Sigmoid colon (tissue), 7 donors: Measurements from ENCODE around the gene RIPOR1. TPM values are rescaled to one million over a fixed set of nuclear protein-coding genes. Genes with fewer than 3 reads are reported as not detected.
A peak's percentile ranks its signal among the peaks of the same experiment; 100 is the strongest.

Experiments used
- DNase-seq: peaks from one replicate; pipeline ENCODE4 v3.0.0-alpha.2; 2019
- H3K27ac ChIP-seq, 4 donors: fragments of 200-600 bp; sonication (generic); one replicate each; pipeline ENCODE4 v1.5.1; 2016 to 2019; ENCODE audit warnings: mild to moderate bottlenecking in 1 of 4
- H3K27me3 ChIP-seq, 3 donors: fragments of 200-600 bp; sonication (generic); one replicate each; pipeline ENCODE4 v1.5.1; 2019; ENCODE audit warnings: mild to moderate bottlenecking in 1 of 3
- H3K36me3 ChIP-seq, 4 donors: fragments of 200-600 bp; sonication (generic); one replicate each; pipeline ENCODE4 v1.5.1; 2016 to 2019
- H3K4me1 ChIP-seq, 4 donors: fragments of 200-600 bp; sonication (generic); one replicate each; pipeline ENCODE4 v1.5.1; 2017 to 2019
- H3K4me3 ChIP-seq, 4 donors: fragments of 200-600 bp; sonication (generic); one replicate each; pipeline ENCODE4 v1.5.1; 2017 to 2019; ENCODE audit warnings: mild to moderate bottlenecking in 2 of 4, moderate library complexity in 1 of 4
- H3K9me3 ChIP-seq, 4 donors: fragments of 200-600 bp in 3 of 4; sonication (generic) in 3 of 4; one replicate each; pipeline versions ENCODE4 v1.5.1 to v1.6.1; 2013 to 2019
- EP300 ChIP-seq, 4 donors: sonication (generic); formaldehyde crosslinking; IDR thresholded peaks; one replicate each; pipeline ENCODE4 v1.6.1; 2017; ENCODE audit warnings: antibody characterized with exemption in 4 of 4
- POLR2A ChIP-seq, 2 donors: fragments of 450-650 bp; IDR thresholded peaks; one replicate each; pipeline ENCODE4 v1.6.1; 2016; ENCODE audit warnings: antibody characterized with exemption in 2 of 2, mild to moderate bottlenecking in 2 of 2, moderate library complexity in 2 of 2
- POLR2AphosphoS5 ChIP-seq, 4 donors: sonication (generic); formaldehyde crosslinking; IDR thresholded peaks; one replicate each; pipeline ENCODE4 v1.6.1; 2017; ENCODE audit warnings: antibody characterized with exemption in 4 of 4
- WGBS, 2 donors: extraction: QIAGEN DNeasy Blood & Tissue Kit; methylation state at CpG; one replicate each; pipeline ENCODE4 v1.1.7; 2013; 5-methylcytosine and 5-hydroxymethylcytosine counted together
- intact Hi-C: fragments of 100-400 bp; cut with DNase I; formaldehyde crosslinking; loops from one replicate; pipeline ENCODE4 v1.15.1; 2023
- polyA plus RNA-seq, 3 donors: library from polyadenylated mRNA; stranded (reverse); fragments of 200-250 nt; gene quantifications; one replicate each; pipeline ENCODE4 v1.2.3, GENCODE V29; 2013
- total RNA-seq, 4 donors: library from RNA; depleted of rRNA; stranded (reverse); fragments of >200 nt; gene quantifications; one replicate each; pipeline ENCODE4 v1.1.0, GENCODE V29; 2016
- TF ChIP-seq, protein P1 (sequence below), 4 experiments: fragments of 450-650 bp in 3 of 4; fragments of 200-600 bp in 1 of 4; IDR thresholded peaks; one replicate each; pipeline ENCODE4 v1.5.1; 2016 to 2019; ENCODE audit warnings: antibody characterized with exemption in 4 of 4, mild to moderate bottlenecking in 3 of 4, moderate library complexity in 2 of 4
- donor health status: healthy with polysubstance abuse.
- donor health status: Bipolar disorder and iron deficiency.
- donor health status: healthy.

RIPOR1 gene, protein sequence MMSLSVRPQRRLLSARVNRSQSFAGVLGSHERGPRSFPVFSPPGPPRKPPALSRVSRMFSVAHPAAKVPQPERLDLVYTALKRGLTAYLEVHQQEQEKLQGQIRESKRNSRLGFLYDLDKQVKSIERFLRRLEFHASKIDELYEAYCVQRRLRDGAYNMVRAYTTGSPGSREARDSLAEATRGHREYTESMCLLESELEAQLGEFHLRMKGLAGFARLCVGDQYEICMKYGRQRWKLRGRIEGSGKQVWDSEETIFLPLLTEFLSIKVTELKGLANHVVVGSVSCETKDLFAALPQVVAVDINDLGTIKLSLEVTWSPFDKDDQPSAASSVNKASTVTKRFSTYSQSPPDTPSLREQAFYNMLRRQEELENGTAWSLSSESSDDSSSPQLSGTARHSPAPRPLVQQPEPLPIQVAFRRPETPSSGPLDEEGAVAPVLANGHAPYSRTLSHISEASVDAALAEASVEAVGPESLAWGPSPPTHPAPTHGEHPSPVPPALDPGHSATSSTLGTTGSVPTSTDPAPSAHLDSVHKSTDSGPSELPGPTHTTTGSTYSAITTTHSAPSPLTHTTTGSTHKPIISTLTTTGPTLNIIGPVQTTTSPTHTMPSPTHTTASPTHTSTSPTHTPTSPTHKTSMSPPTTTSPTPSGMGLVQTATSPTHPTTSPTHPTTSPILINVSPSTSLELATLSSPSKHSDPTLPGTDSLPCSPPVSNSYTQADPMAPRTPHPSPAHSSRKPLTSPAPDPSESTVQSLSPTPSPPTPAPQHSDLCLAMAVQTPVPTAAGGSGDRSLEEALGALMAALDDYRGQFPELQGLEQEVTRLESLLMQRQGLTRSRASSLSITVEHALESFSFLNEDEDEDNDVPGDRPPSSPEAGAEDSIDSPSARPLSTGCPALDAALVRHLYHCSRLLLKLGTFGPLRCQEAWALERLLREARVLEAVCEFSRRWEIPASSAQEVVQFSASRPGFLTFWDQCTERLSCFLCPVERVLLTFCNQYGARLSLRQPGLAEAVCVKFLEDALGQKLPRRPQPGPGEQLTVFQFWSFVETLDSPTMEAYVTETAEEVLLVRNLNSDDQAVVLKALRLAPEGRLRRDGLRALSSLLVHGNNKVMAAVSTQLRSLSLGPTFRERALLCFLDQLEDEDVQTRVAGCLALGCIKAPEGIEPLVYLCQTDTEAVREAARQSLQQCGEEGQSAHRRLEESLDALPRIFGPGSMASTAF
- 10 to 100 TPM; 23.9 to 60.9 (median 35.2) TPM for total RNA-seq
- 10 to 100 TPM; 10.2 to 26.7 (median 11.8) TPM for polyA plus RNA-seq

DNA sequence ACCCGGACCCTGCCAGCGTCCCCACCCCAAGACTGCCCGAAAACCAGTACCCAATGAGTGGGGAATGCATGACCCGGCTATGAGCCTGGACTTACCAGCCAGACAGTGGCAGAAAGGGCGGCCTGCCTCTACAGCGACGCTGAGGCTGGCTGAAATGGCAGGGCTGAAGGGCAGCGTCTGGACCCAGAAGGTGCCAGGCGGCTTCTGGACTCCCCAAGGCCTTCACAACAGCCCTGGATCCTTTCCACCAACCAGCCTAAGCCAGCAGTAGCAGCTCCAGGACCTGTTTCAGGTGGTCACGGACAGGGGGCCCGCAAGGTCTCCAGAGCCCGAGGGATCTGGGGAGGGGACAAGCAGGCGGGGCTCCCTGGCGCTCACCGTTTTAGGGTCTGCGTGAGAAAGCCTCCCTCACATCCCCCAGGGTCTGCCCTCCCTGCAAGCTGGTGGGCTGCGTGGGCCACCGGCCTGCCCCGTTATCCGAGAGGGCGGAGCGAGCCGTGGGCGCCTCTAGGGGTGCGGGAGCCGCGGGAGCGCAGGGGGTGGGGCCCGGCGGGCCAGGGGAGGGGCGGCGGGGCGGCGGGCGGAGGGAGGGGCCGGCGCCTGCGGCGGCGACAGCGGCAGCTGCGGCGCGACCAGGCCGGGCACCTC, at the start of gene RIPOR1:
Gene RIPOR1, plus strand, starts transcription at position 608 of the 648 bp plus-strand sequence. CDS start 9,618 bp downstream, outside the sequence.
- Histone ChIP-seq H3K4me1 (peaks cover 0 to 38% (median 24%) of the 10 kb centered on the region in 4 donors), H3K27ac (peak within 1 kb of the TSS; percentile 86 to 97 (median 94)), H3K36me3 (no peaks in the 10 kb centered on the region), H3K27me3 (no peaks in the 10 kb centered on the region), H3K4me3 (peak within 1 kb of the TSS; percentile 60 to 98 (median 76)), H3K9me3 (no peaks in the 10 kb centered on the region)
- intact Hi-C loops, result loop anchor here (2.0 to 10.0 kb wide), 4 partner anchors 132 to 406 kb away; partner anchors contain the start of genes ACD, CENPT, CTRL and NUTF2
- peak; percentile 83 for DNase-seq
- WGBS, 2 donors, result 13 to 17% methylated on average over 45 of the region's 45 CpGs
- TF ChIP-seq POLR2AphosphoS5 (IDR thresholded peaks at IDR 0.05) (no peak), EP300 (IDR thresholded peaks at IDR 0.05) (no peak), POLR2A (IDR thresholded peaks at IDR 0.05) (no peak)
- TF ChIP-seq, protein P1, sequence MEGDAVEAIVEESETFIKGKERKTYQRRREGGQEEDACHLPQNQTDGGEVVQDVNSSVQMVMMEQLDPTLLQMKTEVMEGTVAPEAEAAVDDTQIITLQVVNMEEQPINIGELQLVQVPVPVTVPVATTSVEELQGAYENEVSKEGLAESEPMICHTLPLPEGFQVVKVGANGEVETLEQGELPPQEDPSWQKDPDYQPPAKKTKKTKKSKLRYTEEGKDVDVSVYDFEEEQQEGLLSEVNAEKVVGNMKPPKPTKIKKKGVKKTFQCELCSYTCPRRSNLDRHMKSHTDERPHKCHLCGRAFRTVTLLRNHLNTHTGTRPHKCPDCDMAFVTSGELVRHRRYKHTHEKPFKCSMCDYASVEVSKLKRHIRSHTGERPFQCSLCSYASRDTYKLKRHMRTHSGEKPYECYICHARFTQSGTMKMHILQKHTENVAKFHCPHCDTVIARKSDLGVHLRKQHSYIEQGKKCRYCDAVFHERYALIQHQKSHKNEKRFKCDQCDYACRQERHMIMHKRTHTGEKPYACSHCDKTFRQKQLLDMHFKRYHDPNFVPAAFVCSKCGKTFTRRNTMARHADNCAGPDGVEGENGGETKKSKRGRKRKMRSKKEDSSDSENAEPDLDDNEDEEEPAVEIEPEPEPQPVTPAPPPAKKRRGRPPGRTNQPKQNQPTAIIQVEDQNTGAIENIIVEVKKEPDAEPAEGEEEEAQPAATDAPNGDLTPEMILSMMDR (IDR thresholded peaks at IDR 0.05), result no peak

DNA sequence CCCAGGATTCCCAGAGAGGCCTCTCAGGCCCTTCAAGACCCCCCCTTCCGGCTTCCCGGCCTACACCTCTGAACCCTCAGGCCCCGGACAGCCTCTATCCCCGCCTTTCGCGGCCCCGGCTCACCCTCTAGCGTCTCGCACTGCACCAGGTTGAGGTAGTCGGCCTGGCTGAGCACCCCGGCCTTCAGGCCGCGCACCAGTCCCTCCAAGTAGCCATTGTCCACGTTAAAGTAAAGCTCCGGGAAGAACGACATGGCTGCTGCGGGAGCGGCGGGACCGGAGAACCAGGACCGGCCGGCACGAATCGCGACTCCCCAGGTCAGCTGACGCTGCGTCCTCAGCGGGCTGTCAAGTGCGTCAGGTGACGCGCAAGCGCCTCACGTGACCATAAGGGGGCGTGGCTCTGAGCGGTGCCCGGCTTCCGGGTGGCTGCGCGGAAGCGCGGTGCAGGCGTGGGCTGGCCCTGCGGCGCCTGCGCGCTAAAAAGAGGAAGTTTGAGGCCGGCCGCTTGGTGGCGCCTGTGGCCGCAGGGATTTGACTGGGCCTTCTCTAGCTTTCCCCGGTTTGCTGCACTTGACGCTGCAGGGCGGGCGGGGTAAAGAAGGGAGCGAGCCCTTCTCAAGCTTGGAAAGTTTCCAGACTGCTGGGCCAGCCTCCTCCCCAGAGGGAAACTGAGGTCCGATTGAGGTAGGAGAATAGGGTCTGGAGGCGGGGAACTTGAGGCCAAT, 47.6 kb upstream of the RIPOR1 start, which contains the start of gene ATP6V0D1:
Gene ATP6V0D1, minus strand, starts transcription at position 325 of the 728 bp plus-strand sequence. Its CDS starts 71 bp downstream, at position 254.
- DNase-seq, result peak; percentile 99
- WGBS, 2 donors, result 0% methylated on average over 57 of the region's 57 CpGs
- Histone ChIP-seq H3K27ac (peak within 1 kb of the TSS; percentile 87 to 98 (median 94)), H3K4me3 (peak within 1 kb of the TSS; percentile 82 to 97 (median 94)), H3K4me1 (peaks cover 0 to 52% (median 47%) of the 10 kb centered on the region in 4 donors), H3K27me3 (no peaks in the 10 kb centered on the region), H3K36me3 (peaks cover 0 to 8% (median 0%) of the 10 kb centered on the region in 4 donors), H3K9me3 (no peaks in the 10 kb centered on the region)
- TF ChIP-seq POLR2A (IDR thresholded peaks at IDR 0.05) (peak; percentile 57 to 77), EP300 (IDR thresholded peaks at IDR 0.05) (peak in 1 of 4 donors; percentile 80), POLR2AphosphoS5 (IDR thresholded peaks at IDR 0.05) (peak; percentile 91 to 98 (median 95))
- TF ChIP-seq, protein P1 (IDR thresholded peaks at IDR 0.05), result peak; percentile 80 to 89 (median 86)
- intact Hi-C loops, result loop anchor here (5.0 kb wide), 2 partner anchors 41 to 186 kb away; partner anchors contain the start of genes C16orf86 and ENKD1

DNA sequence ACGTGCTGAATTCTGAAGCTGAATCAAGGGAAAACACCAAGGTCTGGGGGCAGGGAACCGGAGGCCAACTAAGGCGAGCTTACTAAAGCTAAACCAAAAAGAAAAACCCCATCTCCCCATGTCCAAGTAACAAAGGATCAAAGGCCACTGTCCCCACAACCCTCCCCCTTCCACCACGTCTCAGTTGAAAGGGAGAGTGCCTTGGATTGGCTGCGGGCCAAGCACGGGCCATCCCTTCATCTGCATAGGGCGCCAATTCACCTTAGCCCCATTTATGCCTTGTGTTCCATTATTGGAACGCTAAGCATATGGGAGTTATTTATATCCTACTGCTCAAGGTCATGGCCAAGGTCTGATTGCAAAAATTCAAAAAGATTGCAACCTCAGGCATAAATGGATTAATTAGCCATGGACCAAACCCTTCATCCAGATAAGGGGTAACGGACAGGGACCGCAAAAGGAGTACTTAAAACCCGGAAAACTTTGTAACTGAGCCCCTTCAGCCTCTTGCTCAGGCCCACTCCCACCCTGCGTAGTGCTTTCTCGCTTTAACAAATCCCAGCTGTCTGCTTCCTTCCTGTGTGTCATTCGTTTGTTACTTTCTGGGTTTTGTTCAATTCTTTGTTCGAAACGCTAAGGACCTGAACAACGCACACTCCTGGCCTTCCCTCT, 46.9 kb upstream of the RIPOR1 start:
- TF ChIP-seq EP300 (IDR thresholded peaks at IDR 0.05), result no peak
- TF ChIP-seq, protein P1 (IDR thresholded peaks at IDR 0.05), result no peak
- no peak for TF ChIP-seq POLR2A (IDR thresholded peaks at IDR 0.05)
- no peak for TF ChIP-seq POLR2AphosphoS5 (IDR thresholded peaks at IDR 0.05)
- peaks cover 0 to 8% (median 0%) of the 10 kb centered on the region in 4 donors for H3K36me3 ChIP-seq
- peak; percentile 86 for DNase-seq
- H3K4me3 ChIP-seq, result peak overlapping the region; percentile 35 to 97 (median 90)
- H3K9me3 ChIP-seq, result no peaks in the 10 kb centered on the region
- peaks cover 0 to 45% (median 40%) of the 10 kb centered on the region in 4 donors for H3K4me1 ChIP-seq
- intact Hi-C loops, result loop anchor here (5.0 kb wide), 2 partner anchors 41 to 186 kb away; partner anchors contain the start of genes C16orf86 and ENKD1
- H3K27me3 ChIP-seq, result no peaks in the 10 kb centered on the region
- WGBS, 2 donors, result 12 to 23% methylated on average over 17 of the region's 17 CpGs
- H3K27ac ChIP-seq, result peak overlapping the region; percentile 80 to 98 (median 94)
